Measurements from ENCODE around the gene NHERF1.

DNA sequence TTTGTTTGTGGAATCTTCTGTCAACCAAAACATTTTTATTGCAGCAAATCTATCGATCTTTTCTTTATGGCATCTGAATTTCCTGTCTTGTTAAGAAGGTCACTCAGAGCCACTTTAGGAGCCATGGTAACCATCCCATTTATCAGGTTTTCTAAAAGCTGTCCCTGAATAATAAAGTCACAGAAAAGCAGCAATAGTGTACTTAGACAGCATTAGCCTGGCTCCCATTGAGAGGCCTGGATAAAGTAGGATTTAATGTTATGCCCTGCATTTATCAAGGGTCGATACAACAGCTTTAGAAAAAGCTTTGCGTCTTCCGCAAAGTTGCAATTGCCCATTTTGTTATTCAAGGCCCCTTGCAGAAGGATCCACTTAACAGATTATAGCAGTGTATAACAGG lies 25.6 kb upstream of the NHERF1 start:
- TF ChIP-seq CTCF (IDR thresholded peaks at IDR 0.05) (no peak), POLR2A (IDR thresholded peaks at IDR 0.05) (no peak)
